Stromal cell of bone marrow (primary cell): ENCODE data around the gene ARHGAP15.

ENCODE experiments used
- DNase-seq: peaks from one replicate; pipeline ENCODE4 v3.0.0-alpha.2; 2012; ENCODE audit warnings: low read depth

The ARHGAP15 gene

GRCh38 chr2:143226714-143227541 is 97.7 kb downstream of the ARHGAP15 start:
- DNase-seq, result no peak

- DNase-seq, result no peak
These were observed 100.2 kb downstream of the ARHGAP15 start for GRCh38 chr2:143229411-143229810.

GRCh38 chr2:143229952-143230351 is 100.7 kb downstream of the ARHGAP15 start:
- DNase-seq, result no peak

- peak; percentile 12 for DNase-seq
These were observed 101.5 kb downstream of the ARHGAP15 start for GRCh38 chr2:143230506-143231253.

GRCh38 chr2:143231254-143231645 is 102.0 kb downstream of the ARHGAP15 start:
- DNase-seq, result no peak

GRCh38 chr2:143237146-143237777 is 108.0 kb downstream of the ARHGAP15 start:
- no peak for DNase-seq

- no peak for DNase-seq
These were observed 112.3 kb downstream of the ARHGAP15 start for GRCh38 chr2:143241403-143242088.

GRCh38 chr2:143246246-143246645 is 117.0 kb downstream of the ARHGAP15 start:
- no peak for DNase-seq

- no peak for DNase-seq
These were observed 117.9 kb downstream of the ARHGAP15 start for GRCh38 chr2:143246815-143247744.

- no peak for DNase-seq
These were observed 119.4 kb downstream of the ARHGAP15 start for GRCh38 chr2:143248631-143249030.

- DNase-seq, result no peak
These were observed 122.5 kb downstream of the ARHGAP15 start for GRCh38 chr2:143251681-143252080.

GRCh38 chr2:143252138-143252907 is 123.1 kb downstream of the ARHGAP15 start:
- DNase-seq, result no peak

GRCh38 chr2:143254110-143254509 is 124.9 kb downstream of the ARHGAP15 start:
- no peak for DNase-seq

GRCh38 chr2:143255086-143255485 is 125.9 kb downstream of the ARHGAP15 start:
- no peak for DNase-seq

GRCh38 chr2:143255899-143256298 is 126.7 kb downstream of the ARHGAP15 start:
- DNase-seq, result no peak

GRCh38 chr2:143258126-143258892 is 129.1 kb downstream of the ARHGAP15 start:
- DNase-seq, result no peak

- peak; percentile 58 for DNase-seq
These were observed 130.2 kb downstream of the ARHGAP15 start for GRCh38 chr2:143259368-143259958.

GRCh38 chr2:143261986-143262385 is 132.8 kb downstream of the ARHGAP15 start:
- DNase-seq, result no peak

GRCh38 chr2:143262389-143262788 is 133.2 kb downstream of the ARHGAP15 start:
- DNase-seq, result no peak
